Astrocyte of the spinal cord (primary cell): ENCODE data around the gene ZNF205.

Experiments
- DNase-seq: peaks from one replicate; pipeline ENCODE4 v3.0.0; 2011; ENCODE audit warnings: low read depth, low spot score
- H3K4me3 ChIP-seq: 2 replicates; pipeline ENCODE4 v1.5.1; 2011; ENCODE audit warnings: low read depth, mild to moderate bottlenecking, low read length, moderate library complexity
- in situ Hi-C: cut with HindIII; loops from 2 replicates; pipeline ENCODE4 v1.10.0; 2017; ENCODE audit warnings: low sequenced_read_pairs
- TF ChIP-seq, protein P1 (sequence below): IDR thresholded peaks from 2 replicates; pipeline ENCODE4 v1.5.1; 2012; ENCODE audit warnings: low read depth, mild to moderate bottlenecking, low read length, inconsistent platforms

The ZNF205 gene

DNA sequence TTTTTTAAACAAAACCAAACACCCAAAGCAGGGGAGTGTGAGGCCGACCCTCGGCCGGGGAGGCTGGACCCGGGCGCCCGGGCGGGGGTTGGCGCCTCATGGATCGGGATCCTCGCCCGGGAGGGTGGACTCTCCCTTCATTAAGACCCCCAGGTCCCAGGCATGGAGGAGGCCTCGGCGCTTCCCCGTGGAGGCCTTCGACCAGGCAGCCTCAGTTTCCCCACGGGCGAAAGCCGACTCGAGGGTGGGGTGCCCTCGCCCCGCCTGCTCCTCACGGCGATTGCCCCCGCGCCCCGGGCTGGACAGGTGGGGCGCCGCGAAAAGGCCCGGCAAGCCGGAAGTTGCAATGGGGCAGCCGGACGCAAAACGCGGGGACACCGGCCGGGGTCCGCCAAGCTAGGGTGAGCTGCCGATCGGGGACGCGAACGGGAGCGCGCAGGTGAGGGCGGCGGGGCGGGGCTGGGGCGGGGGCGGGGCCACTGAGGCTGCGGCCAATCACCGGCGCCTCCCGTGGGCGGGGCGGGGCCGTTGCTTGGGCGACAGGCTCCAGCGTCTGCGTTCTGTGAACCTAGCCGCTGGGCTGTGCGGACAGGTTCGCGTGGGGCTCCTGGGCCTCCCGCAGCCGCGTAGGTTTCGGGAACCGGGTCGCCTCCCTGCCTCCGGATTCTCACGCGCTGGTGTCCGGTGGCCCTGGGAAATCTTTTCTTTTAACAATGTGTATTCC is 6.0 kb upstream of the ZNF205 start:
- in situ Hi-C loops, result no loop called here
- TF ChIP-seq, protein P1, sequence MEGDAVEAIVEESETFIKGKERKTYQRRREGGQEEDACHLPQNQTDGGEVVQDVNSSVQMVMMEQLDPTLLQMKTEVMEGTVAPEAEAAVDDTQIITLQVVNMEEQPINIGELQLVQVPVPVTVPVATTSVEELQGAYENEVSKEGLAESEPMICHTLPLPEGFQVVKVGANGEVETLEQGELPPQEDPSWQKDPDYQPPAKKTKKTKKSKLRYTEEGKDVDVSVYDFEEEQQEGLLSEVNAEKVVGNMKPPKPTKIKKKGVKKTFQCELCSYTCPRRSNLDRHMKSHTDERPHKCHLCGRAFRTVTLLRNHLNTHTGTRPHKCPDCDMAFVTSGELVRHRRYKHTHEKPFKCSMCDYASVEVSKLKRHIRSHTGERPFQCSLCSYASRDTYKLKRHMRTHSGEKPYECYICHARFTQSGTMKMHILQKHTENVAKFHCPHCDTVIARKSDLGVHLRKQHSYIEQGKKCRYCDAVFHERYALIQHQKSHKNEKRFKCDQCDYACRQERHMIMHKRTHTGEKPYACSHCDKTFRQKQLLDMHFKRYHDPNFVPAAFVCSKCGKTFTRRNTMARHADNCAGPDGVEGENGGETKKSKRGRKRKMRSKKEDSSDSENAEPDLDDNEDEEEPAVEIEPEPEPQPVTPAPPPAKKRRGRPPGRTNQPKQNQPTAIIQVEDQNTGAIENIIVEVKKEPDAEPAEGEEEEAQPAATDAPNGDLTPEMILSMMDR, result no peak
- DNase-seq, result peak; percentile 90
- peak overlapping the region; percentile 64 for H3K4me3 ChIP-seq

DNA sequence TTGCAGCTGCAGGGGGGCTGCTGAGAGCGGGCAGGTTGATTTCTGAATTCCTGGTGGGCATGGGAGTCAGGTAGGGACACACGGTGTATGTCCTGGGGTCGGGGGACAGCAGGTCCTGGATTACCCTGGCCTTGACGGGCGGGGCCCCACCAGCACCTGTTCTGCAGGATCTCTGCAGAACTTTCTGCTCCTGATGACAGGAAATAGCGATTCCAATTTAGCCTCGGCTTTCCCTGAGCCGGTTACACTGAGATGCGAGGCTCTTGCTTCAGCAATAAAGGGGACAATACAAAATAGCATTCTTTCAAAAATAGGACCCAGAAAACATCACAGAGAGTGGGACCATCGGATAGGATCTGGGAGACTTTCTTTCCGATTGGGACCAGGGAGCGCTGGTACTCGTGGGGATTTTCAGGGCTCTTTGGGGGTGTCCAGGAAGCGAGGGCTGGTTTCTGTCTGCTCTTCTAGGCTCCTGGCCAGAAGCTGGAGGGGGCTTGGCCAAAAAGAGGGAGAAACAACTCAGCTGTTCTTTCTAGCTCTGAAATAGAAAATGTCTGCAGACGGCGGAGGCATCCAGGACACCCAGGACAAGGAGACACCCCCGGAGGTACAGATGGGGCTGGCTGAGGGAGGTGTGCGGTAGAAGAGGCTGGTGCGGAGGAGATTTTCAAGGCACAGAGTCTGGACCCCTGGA is 642 bp downstream of the ZNF205 start:
- DNase-seq, result no peak
- TF ChIP-seq, protein P1, result no peak
- in situ Hi-C loops, result no loop called here
- peak overlapping the region; percentile 92 for H3K4me3 ChIP-seq

DNA sequence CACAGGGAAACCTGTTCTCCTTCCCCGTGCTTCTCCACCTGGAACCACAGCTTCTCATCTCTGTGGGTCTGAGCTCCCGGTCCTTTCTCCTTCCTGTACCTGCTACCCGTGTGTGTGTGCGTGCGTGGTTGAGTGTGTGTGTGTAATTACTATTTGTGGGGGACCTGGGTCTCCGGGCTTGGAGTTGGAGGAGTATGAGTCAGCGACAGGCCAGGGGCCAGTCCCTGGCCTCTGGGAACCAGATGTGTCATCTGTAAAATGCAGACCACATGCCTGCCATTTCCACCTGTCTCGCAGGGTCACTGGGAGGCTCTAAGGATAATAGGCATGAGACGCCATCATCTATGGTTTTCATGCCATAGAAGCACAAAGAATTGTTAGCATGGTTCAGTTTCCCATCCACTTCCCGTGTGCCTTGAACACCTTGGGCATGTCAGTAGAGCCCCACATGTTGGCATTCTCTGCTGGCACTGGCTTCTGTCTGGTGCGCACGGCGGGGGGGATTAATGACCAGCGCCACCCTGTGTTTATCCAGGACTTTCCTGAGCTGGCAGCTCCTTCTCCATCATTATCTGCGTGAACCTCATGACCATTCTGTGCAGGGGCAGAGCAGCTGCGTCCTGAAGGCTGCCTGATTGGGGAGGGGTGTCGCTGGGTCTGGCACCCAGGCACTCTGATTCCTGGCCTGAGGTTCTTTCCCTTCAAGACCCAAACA is 1.5 kb downstream of the ZNF205 start:
- H3K4me3 ChIP-seq, result peak overlapping the region; percentile 92
- DNase-seq, result no peak
- in situ Hi-C loops, result no loop called here
- TF ChIP-seq, protein P1, result no peak

DNA sequence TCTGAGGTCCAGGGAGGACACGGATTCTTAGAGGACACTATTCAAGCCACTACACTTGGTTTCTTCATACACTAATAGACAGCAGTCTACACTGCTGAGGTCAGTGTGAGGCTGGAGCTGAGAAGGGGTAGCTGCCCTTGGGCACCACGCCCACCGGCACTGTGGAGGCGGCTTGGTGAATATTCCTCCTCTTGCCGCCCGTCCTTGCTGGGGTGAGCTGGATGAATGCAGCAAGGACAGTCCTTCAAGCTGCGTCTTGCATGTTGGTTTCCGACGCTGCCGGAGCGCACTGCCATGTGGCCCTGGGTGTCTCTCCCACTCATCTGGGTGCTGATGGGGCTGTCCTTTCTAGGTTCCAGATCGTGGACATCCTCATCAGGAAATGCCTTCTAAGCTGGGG is 2.6 kb downstream of the ZNF205 start:
- H3K4me3 ChIP-seq, result no peak overlapping the region
- in situ Hi-C loops, result no loop called here
- TF ChIP-seq, protein P1, result no peak
- DNase-seq, result no peak

DNA sequence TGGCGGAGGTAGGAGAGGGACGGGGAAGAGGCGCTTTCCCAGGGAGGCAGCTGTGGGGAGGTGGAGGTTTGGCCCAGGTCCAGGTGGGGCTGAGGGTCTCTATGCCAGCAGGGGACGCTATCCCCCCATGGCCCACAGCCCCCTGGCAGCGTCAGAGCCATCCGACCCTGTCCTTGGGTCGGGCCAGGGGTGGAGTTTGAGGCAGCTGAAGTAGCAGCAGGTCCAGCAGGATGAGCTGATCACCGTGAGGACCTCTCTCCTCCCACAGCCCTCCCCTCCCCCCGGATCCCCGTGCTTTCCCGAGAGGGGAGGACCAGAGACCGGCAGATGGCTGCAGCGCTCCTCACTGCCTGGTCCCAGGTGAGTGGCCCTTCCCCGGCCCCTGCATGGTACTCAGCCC is 3.2 kb downstream of the ZNF205 start:
- TF ChIP-seq, protein P1, result no peak
- in situ Hi-C loops, result no loop called here
- H3K4me3 ChIP-seq, result no peak overlapping the region
- DNase-seq, result no peak

DNA sequence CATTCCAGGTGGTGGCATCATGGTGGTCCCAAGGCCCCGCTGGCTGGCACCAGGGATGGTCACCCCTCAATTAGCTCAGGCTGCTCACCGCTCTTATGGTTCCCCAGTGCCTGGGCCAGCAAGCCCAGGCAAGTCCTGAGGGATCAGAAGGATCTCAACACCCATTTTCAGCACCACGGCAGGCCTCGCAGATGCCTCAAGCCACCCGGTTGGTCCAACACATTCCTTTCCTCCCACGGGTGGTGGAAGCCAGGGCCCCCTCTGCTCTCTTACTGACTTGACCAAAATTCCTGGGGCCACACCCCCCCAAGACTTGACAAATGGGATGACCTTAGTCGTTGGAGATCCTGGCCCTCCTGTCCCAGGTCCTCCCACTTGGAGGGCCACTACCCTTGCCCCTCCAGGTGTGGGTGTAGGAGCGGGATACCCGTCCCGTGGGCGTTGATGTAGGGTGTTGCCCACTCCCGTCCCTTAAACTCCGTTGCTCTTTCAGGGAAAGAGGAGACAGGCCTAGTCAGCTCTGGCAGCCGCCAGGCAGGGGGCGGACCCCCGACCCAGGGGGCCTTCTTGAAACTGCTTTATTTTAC is 5.9 kb downstream of the ZNF205 start:
- TF ChIP-seq, protein P1, result no peak
- H3K4me3 ChIP-seq, result no peak overlapping the region
- in situ Hi-C loops, result no loop called here
- DNase-seq, result no peak
